Measurements from ENCODE around the gene SLC2A11. TPM values are rescaled to one million over a fixed set of nuclear protein-coding genes. Genes with fewer than 3 reads are reported as not detected.

The SLC2A11 gene
- total RNA-seq, 1 donor from 2014 or later: 13.1 TPM

DNA sequence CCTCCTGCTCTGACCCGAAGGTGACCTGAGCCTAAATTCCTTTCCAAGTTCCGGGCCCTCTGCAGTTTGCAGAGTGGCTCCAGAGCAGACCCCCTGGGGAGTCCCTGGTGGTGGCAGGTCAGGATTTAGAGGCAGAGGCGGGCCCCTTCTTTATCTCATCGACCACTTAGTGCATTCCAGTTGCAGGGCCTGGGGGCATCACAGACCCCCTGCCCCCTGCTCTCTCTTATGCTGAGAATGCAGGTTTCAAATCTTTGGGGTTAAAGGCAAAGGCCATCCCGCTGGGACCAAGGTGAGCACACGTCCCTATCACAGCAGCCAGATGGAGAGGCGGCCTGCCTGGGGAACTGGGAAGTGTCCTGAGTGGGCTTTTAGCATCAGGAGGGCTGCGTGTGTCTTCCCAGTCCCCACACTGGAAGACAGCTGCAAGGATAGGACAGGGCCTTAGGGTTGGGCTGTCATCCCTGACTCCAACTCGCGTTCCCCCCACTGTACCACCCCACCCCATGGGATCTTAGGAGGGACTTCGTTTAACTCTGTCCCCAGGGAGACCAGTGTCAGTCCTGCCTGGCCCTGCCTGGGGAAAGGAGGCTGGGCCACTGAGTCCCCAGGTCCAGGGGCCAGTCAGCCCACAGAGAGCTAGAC is 30.2 kb upstream of the SLC2A11 start:
- TF ChIP-seq, protein P1, sequence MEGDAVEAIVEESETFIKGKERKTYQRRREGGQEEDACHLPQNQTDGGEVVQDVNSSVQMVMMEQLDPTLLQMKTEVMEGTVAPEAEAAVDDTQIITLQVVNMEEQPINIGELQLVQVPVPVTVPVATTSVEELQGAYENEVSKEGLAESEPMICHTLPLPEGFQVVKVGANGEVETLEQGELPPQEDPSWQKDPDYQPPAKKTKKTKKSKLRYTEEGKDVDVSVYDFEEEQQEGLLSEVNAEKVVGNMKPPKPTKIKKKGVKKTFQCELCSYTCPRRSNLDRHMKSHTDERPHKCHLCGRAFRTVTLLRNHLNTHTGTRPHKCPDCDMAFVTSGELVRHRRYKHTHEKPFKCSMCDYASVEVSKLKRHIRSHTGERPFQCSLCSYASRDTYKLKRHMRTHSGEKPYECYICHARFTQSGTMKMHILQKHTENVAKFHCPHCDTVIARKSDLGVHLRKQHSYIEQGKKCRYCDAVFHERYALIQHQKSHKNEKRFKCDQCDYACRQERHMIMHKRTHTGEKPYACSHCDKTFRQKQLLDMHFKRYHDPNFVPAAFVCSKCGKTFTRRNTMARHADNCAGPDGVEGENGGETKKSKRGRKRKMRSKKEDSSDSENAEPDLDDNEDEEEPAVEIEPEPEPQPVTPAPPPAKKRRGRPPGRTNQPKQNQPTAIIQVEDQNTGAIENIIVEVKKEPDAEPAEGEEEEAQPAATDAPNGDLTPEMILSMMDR (conservative IDR thresholded peaks at IDR 0.05; ENCODE audit: low read depth, low read length): no peak

DNA sequence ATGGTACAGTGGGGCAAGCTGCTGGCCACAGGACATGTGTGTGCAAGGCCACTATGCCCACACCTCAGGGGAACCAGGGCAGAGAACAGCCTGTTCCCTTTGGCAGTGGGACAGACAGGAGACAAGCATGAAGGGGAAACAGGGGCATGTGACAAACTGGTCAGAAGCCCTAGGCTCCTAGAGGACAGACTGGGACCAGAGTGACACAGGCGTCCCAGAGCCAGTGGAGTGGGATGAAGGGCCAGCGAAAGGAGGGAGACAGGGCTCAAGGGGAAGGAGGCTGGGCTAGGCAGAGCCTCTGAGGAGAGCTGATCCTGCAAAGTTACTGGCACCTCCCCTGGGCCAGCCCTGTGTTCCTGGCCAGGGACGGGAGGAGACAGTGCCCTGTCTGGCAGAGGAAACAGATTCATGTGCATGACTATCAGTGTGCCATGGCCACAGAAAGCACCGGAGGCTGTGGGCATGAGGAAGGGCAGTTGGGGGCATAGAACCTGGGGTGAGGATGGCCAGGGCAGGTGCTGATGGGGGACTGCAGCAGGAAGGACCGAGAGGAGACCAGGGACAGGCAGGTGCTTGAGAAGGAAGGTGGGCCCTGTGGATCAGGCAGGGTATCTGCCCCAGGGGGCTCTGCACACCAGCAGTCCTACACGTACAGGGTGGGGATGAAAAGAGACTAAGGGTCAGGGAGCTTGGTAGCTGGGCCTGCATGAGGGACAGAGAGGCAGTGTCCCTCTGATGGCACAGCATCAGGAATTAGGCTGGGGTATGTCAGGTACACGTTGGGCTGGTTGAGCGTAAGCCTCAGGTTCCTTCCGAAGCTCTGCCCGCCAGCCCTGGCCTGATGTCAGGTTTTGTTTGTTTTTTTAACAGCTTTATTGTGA is 28.6 kb upstream of the SLC2A11 start:
- TF ChIP-seq, protein P1 (conservative IDR thresholded peaks at IDR 0.05; ENCODE audit: low read depth, low read length): no peak

More for the DNA sequence above, 30.2 kb upstream of the SLC2A11 start:
- H3K4me3 ChIP-seq (ENCODE audit: low read depth, low read length): no peak overlapping the region
- no peak for DNase-seq (ENCODE audit: low read depth)

DNA sequence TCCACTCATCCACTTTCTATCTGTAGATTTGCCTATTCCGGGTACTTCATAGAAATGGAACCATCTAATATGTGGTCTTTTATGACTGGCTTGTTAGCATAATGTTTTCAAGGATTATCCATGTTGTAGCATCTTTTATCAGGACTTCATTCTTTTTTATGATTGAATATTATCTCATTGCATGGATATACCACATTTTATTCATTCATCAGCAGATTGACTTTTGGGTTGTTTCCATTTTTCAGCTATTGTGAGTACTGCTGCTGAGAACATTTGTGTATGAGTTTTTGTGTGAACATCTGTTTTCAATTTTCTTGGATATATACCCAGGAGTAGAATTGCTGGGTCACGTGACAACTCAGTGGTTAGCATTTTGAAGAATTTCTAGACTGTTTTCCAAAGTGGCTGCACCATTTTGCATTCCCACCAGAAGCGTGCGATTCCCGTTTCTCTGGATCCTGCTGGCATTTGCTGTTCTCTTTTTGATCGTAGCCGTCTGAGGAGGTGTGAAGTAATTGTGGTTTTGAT is 27.8 kb upstream of the SLC2A11 start:
- H3K4me3 ChIP-seq (ENCODE audit: low read depth, low read length): no peak overlapping the region
- no peak for DNase-seq (ENCODE audit: low read depth)
- TF ChIP-seq, protein P1 (conservative IDR thresholded peaks at IDR 0.05; ENCODE audit: low read depth, low read length): no peak

More for the DNA sequence above, 28.6 kb upstream of the SLC2A11 start:
- no peak for DNase-seq (ENCODE audit: low read depth)
- no peak overlapping the region for H3K4me3 ChIP-seq (ENCODE audit: low read depth, low read length)

DNA sequence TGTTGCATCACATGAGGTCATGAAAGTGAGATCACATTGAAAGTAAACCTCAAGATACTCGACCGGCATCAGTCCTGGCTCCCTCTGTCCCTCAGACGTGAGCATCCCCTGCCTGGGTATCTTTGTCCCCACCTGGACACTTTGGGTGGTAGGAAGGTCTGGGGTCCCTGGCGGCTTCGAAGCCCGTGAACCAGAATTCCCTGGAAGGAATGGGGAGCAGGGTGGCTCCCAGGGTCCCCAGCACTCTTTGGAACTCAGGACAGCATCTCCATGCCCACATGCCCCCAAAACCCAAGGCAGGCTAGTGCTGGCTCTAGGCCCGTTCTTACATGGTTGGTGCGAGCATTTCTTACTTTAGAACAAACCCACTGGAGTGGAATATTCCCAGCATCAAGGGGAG is 26.4 kb upstream of the SLC2A11 start:
- no peak overlapping the region for H3K4me3 ChIP-seq (ENCODE audit: low read depth, low read length)
- DNase-seq (ENCODE audit: low read depth): no peak
- TF ChIP-seq, protein P1 (conservative IDR thresholded peaks at IDR 0.05; ENCODE audit: low read depth, low read length): no peak

DNA sequence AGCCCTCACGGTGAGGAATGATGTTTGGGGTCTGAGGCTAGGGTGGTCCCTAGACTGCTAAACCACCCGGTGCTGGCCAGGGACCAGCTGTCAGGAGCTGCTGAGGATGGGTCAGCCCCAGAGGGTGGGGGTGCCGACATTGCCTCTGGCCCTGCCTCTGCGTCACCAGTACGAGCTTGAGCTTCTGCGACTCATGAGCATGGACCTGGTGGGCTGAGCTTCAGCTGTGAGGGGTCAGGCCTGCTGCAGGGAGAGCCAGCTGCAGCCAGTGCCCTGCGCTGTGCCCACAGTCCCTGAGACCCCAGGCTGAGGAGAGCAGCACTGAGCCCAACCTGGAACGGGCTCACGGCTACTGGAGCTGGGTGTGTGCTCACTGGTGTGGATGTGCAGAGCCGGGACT is 25.9 kb upstream of the SLC2A11 start:
- H3K4me3 ChIP-seq (ENCODE audit: low read depth, low read length): no peak overlapping the region
- TF ChIP-seq, protein P1 (conservative IDR thresholded peaks at IDR 0.05; ENCODE audit: low read depth, low read length): no peak
- DNase-seq (ENCODE audit: low read depth): no peak

DNA sequence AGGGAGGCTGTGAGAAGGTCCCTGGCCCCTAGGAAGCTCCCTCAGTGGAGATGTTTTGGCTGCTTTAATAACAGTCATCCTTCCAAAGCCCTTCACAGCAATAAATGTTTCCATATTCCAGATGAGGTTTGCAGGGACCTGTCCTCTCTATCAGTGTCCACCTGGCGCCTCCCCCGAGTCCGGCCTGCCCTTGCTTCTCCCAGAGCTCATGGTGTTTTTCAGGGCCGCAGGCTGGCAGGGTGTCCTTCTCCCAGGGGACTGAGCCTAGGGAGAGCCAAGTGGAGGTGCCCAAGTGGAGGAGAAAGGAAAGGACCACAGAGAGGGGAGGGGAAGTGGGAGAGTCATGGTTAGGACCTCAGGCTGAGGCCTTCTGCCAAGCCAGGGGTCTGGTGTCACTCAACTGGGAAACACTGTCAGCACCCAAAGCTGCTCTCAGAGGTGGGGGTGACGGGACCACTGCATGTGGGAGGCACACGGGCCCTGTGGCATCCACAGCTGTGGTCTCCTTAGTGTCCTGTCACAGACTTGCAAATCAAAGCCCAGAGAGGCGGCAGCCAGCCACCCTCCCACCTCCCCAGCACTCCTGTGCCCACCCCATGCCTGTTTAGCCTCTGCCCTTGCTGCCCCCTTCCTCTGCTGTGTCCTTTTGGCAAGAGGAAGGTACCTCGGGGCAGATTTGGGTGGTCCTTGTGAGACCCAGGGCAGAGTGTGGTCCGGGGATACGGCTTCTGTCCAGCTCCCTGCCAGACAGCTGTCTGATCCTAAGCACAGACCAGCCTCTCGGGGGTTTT is 25.3 kb upstream of the SLC2A11 start:
- TF ChIP-seq, protein P1 (conservative IDR thresholded peaks at IDR 0.05; ENCODE audit: low read depth, low read length): no peak
- DNase-seq (ENCODE audit: low read depth): no peak

More for the DNA sequence above, 25.3 kb upstream of the SLC2A11 start:
- H3K4me3 ChIP-seq (ENCODE audit: low read depth, low read length): no peak overlapping the region

All from epithelial cell of proximal tubule (primary cell).